Measurements from ENCODE around the gene APBB3.
"Not testable (repeated sequence)": the region's sequence is repeated elsewhere in the genome, so short reads cannot be mapped to it uniquely, and the experiment has no call there.

Gene APBB3

DNA sequence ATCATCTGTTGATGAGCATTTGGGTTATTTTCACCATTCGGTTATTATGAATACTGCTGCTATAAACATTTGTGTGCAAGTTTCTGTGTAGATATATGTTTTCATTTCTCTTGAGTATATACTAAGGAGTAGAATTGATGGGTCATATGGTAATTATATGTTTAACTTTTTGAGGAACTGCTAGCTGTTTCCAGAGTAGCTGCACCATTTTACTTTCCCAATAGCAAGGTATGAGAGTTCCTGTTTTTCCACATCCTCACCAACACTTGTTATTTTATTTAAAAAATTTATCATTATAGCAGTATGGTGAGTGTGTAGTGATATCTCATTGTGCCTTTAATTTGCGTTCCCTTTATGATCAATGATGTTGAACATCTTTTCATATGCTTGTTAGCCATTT is 39.3 kb upstream of the APBB3 start:
- DNase-seq (ENCODE audit: low read depth): no peak
- H3K4me3 ChIP-seq (ENCODE audit: low read depth, low read length): no peak overlapping the region
- no peak for TF ChIP-seq CTCF (IDR thresholded peaks at IDR 0.05; ENCODE audit: low read depth, low read length, missing control alignments)
- in situ Hi-C loops (cut with HindIII; ENCODE audit: low sequenced_read_pairs): no loop called here

GRCh38 chr5:140603446-140603698 is 39.0 kb upstream of the APBB3 start:
- in situ Hi-C loops (cut with HindIII; ENCODE audit: low sequenced_read_pairs); H3K4me3 ChIP-seq (ENCODE audit: low read depth, low read length); DNase-seq (ENCODE audit: low read depth): not testable (repeated sequence)

- no peak overlapping the region for H3K4me3 ChIP-seq (ENCODE audit: low read depth, low read length)
- no peak for DNase-seq (ENCODE audit: low read depth)
- TF ChIP-seq CTCF (IDR thresholded peaks at IDR 0.05; ENCODE audit: low read depth, low read length, missing control alignments): no peak
- in situ Hi-C loops (cut with HindIII; ENCODE audit: low sequenced_read_pairs): no loop called here
Observed at GRCh38 chr5:140602147-140602546, 37.7 kb upstream of the APBB3 start.

GRCh38 chr5:140600096-140600495 is 35.7 kb upstream of the APBB3 start:
- no peak for TF ChIP-seq CTCF (IDR thresholded peaks at IDR 0.05; ENCODE audit: low read depth, low read length, missing control alignments)
- H3K4me3 ChIP-seq (ENCODE audit: low read depth, low read length): no peak overlapping the region
- no peak for DNase-seq (ENCODE audit: low read depth)
- in situ Hi-C loops (cut with HindIII; ENCODE audit: low sequenced_read_pairs): no loop called here

GRCh38 chr5:140598836-140599235 is 34.4 kb upstream of the APBB3 start:
- no peak for DNase-seq (ENCODE audit: low read depth)

DNA sequence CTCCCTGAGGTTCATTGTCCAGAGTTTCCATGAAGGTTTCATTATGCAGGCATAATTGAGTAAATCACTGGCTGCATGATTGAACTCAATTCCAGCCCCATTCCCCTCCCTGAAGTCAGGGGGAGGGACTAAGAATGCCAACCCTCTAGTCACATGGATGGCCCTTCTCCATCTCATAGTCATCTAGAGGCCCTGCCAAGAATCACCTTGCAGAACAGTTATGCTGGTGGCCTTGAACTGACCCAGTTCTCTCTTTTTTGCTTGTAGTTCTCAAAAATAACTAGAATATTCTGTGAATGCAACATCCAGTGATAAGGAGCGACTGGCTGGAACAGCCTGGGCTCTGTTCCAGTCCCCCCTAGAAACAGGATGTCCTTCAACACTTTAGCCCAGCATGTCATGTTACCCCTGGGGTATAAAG is 31.9 kb upstream of the APBB3 start:
- H3K4me3 ChIP-seq (ENCODE audit: low read depth, low read length): no peak overlapping the region
- DNase-seq (ENCODE audit: low read depth): no peak
- no peak for TF ChIP-seq CTCF (IDR thresholded peaks at IDR 0.05; ENCODE audit: low read depth, low read length, missing control alignments)

More at GRCh38 chr5:140598836-140599235, 34.4 kb upstream of the APBB3 start:
- in situ Hi-C loops (cut with HindIII; ENCODE audit: low sequenced_read_pairs): no loop called here
- H3K4me3 ChIP-seq (ENCODE audit: low read depth, low read length): no peak overlapping the region
- TF ChIP-seq CTCF (IDR thresholded peaks at IDR 0.05; ENCODE audit: low read depth, low read length, missing control alignments): no peak

DNA sequence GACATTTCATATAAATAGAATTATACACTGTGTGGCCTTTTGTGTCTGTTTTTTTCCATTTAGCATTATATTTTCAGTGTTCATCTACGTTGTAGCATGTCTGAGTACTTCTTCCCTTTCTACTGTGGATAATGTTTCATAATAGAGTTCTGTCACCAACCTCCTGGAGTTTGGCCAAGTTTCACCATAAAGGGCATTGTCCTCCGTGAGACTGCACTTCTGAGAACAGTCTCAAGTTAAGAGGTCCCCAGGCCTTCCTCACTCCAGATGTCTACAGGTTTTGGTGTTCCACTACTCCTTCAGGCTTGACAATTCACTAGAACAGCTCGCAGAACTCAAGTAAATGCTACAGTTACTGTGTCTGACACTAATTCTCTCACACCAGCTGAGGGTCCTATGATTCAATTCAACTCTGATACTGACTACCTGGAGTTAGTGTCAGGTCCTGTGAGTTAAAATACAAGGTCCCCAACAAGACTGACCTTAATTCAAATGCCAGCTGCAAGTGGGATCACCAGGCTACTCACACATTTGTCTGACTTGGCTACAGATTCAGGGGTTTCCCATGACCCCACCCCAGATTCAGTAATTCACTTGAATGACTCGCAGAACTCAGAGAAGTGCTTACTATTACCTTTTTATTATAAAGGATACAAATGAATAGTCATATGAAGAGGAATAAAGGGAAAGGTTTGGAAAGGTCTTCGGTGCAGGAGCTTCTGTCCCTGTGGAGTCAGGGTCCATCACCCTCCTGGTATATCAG is 31.3 kb upstream of the APBB3 start:
- no peak overlapping the region for H3K4me3 ChIP-seq (ENCODE audit: low read depth, low read length)
- DNase-seq (ENCODE audit: low read depth): no peak
- no peak for TF ChIP-seq CTCF (IDR thresholded peaks at IDR 0.05; ENCODE audit: low read depth, low read length, missing control alignments)
- in situ Hi-C loops (cut with HindIII; ENCODE audit: low sequenced_read_pairs): no loop called here

More for the DNA sequence above, 31.9 kb upstream of the APBB3 start:
- in situ Hi-C loops (cut with HindIII; ENCODE audit: low sequenced_read_pairs): no loop called here
